ENCODE data around the gene PLXNA4.

DNA sequence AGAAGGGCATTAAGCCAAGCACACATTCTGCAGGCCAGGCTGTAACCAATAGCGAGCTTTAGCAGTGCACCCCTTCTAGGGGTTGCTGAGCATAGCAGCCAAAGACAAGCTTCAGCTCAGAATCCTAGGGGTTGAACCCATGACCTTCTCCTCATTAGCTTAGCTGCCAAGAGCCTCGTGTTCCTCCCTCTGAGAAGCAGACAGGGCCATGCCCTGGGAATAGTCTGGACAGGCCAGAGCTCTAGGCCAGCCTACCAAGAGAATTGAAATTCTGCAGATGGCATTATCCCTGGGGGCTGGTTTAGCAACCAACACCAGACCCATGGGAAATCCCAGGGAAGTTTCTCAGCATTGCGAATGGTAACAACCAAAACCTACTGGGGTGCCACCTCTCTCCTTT is 77.2 kb downstream of the PLXNA4 start:
- TF ChIP-seq, protein P1, sequence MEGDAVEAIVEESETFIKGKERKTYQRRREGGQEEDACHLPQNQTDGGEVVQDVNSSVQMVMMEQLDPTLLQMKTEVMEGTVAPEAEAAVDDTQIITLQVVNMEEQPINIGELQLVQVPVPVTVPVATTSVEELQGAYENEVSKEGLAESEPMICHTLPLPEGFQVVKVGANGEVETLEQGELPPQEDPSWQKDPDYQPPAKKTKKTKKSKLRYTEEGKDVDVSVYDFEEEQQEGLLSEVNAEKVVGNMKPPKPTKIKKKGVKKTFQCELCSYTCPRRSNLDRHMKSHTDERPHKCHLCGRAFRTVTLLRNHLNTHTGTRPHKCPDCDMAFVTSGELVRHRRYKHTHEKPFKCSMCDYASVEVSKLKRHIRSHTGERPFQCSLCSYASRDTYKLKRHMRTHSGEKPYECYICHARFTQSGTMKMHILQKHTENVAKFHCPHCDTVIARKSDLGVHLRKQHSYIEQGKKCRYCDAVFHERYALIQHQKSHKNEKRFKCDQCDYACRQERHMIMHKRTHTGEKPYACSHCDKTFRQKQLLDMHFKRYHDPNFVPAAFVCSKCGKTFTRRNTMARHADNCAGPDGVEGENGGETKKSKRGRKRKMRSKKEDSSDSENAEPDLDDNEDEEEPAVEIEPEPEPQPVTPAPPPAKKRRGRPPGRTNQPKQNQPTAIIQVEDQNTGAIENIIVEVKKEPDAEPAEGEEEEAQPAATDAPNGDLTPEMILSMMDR (IDR thresholded peaks at IDR 0.05) = no peak
- no peak for TF ChIP-seq POLR2A (IDR thresholded peaks at IDR 0.05)
